ENCODE results near the gene GSE1. TPM values are rescaled to one million over a fixed set of nuclear protein-coding genes. Genes with fewer than 3 reads are reported as not detected.

Gene GSE1
- total and polyA plus RNA-seq, 9 of the 15 experiments (the other 6 are each of a cell fraction or from before 2014, with no cell fraction given): 12.2 to 244 (median 57.9) TPM

DNA sequence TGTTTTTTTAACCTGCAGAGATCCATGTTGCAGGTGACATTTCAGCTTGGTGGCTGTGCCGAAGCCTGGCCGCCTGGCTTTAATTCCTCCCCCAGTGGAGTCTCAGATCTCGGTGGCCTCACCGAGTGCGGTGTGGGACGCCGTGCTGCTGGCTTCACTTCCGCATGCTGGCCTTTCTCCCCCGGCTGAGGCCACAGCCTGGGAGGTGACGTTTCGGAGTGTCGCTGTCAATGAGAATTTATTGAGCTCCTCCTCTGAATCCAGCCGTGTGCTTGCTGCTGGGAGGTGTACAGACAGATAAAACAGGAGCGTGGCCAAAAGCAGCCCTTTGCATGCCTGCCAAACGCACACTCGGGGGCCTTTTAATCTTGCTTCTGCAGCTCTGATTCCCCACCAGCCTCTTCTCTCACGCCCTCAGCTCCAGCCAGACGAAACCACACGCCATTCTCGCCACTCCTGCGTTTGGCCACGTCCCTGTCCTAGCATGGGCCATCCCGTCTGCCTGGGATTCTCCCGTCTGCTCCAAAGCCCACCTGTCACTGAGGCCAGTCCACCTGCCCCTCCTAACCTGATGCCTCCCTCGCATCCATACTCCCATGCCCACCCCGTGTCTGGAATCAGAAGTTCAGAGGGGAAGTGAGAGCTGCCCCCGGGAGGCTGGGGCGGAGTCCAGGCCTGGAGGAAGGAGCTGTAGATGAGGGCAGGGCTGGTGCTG, 3.6 kb downstream of the GSE1 start (continued):
- TF ChIP-seq, protein P1, sequence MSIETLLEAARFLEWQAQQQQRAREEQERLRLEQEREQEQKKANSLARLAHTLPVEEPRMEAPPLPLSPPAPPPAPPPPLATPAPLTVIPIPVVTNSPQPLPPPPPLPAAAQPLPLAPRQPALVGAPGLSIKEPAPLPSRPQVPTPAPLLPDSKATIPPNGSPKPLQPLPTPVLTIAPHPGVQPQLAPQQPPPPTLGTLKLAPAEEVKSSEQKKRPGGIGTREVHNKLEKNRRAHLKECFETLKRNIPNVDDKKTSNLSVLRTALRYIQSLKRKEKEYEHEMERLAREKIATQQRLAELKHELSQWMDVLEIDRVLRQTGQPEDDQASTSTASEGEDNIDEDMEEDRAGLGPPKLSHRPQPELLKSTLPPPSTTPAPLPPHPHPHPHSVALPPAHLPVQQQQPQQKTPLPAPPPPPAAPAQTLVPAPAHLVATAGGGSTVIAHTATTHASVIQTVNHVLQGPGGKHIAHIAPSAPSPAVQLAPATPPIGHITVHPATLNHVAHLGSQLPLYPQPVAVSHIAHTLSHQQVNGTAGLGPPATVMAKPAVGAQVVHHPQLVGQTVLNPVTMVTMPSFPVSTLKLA (conservative IDR thresholded peaks at IDR 0.05): peak; percentile 82 to 95
- TF ChIP-seq CREB1 (IDR thresholded peaks at IDR 0.05) (peak; percentile 75), CREB1 (CRISPR knock-in tag; IDR thresholded peaks at IDR 0.05) (peak; percentile 43; the same call in 1 of the 2 replicates), TFAP4 (CRISPR knock-in tag; IDR thresholded peaks at IDR 0.05; ENCODE audit: borderline replicate concordance) (peak; percentile 90), TAL1 (IDR thresholded peaks at IDR 0.05) (peak; percentile 52; the same call in 1 of the 2 replicates), POLR3G (IDR thresholded peaks at IDR 0.05; ENCODE audit: extremely low read depth, insufficient read length, insufficient replicate concordance) (no peak), ELF4 (CRISPR knock-in tag; IDR thresholded peaks at IDR 0.05) (0 out of 2 replicates have a peak, but pooled peaks have one; percentile 5), MXI1 (IDR thresholded peaks at IDR 0.05; ENCODE audit: low read depth, low read length) (peak; percentile 88), MAX (CRISPR knock-in tag; IDR thresholded peaks at IDR 0.05) (peak; percentile 88), TSHZ1 (CRISPR knock-in tag; IDR thresholded peaks at IDR 0.05) (no peak)
- TF ChIP-seq, protein P2, sequence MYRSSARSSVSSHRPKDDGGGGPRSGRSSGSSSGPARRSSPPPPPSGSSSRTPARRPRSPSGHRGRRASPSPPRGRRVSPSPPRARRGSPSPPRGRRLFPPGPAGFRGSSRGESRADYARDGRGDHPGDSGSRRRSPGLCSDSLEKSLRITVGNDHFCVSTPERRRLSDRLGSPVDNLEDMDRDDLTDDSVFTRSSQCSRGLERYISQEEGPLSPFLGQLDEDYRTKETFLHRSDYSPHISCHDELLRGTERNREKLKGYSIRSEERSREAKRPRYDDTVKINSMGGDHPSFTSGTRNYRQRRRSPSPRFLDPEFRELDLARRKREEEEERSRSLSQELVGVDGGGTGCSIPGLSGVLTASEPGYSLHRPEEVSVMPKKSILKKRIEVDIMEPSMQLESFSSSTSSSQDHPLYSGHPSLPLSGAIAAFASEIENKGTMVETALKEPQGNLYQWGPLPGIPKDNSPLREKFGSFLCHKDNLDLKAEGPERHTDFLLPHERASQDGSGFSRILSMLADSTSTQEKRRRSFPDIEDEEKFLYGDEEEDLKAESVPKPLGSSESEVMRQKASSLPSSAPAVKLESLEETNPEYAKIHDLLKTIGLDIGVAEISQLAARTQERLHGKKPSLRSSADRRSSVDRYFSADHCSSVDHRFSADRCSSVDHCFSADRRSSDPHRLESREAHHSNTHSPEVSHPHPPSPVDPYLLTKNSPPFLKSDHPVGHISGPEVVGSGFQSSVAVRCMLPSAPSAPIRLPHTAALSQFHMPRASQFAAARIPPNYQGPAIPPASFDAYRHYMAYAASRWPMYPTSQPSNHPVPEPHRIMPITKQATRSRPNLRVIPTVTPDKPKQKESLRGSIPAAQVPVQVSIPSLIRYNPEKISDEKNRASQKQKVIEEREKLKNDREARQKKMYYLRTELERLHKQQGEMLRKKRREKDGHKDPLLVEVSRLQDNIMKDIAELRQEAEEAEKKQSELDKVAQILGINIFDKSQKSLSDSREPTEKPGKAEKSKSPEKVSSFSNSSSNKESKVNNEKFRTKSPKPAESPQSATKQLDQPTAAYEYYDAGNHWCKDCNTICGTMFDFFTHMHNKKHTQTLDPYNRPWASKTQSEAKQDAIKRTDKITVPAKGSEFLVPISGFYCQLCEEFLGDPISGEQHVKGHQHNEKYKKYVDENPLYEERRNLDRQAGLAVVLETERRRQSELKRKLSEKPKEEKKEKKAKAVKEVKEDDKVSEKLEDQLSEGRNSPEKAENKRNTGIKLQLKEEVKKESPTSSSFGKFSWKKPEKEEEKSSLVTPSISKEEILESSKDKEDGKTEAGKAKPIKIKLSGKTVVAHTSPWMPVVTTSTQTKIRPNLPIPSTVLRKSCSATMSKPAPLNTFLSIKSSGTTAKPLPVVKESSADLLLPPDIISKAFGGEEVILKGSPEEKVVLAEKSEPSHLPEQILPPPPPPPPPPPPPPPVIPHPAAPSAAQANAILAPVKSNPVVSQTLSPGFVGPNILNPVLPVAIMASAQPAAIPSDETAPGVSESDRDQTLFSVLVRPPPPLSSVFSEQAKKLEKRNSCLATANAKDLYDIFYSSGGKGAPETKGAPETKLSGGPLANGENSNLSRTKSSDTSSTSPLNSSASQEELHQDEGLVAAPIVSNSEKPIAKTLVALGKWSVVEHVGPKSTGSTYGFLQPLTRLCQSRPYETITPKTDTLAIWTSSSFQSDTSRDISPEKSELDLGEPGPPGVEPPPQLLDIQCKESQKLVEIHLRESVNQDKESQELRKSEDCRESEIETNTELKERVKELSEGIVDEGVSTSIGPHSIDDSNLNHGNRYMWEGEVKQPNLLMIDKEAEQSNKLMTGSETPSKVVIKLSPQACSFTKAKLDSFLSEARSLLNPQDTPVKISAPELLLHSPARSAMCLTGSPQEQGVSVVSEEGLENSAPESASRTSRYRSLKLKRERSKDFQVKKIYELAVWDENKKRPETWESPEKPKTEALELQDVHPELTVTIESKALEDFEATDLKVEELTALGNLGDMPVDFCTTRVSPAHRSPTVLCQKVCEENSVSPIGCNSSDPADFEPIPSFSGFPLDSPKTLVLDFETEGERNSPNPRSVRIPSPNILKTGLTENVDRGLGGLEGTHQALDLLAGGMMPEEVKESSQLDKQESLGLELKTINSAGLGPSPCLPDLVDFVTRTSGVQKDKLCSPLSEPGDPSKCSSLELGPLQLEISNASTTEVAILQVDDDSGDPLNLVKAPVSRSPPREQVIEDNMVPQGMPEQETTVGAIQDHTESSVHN (IDR thresholded peaks at IDR 0.05; ENCODE audit: borderline replicate concordance in 1 of 2, low read depth in 1 of 2): peak in 1 of 2 experiments; percentile 71; a peak in 2 of 4 replicates
